H1 (cell line): ENCODE results near the gene CELSR3. TPM values are rescaled to one million over a fixed set of nuclear protein-coding genes. Genes with fewer than 3 reads are reported as not detected.
A peak's percentile ranks its signal among the peaks of the same experiment; 100 is the strongest.

Source experiments
- CTCF ChIA-PET: fragments of 300-600 bp; sonication (Branson Sonifier 250); formaldehyde crosslinking; loops from one replicate; lab custom pipeline; 2021; ENCODE audit not compliant: partially characterized antibody; lab: Charles Lee
- POLR2A ChIA-PET: fragments of 300-600 bp; sonication (Branson Sonifier 250); formaldehyde crosslinking; loops from one replicate; lab custom pipeline; 2021; ENCODE audit warnings: inconsistent platforms; ENCODE audit not compliant: partially characterized antibody; lab: Charles Lee
- DNase-seq, 2 experiments: peaks; one replicate each; pipeline versions ENCODE4 v3.0.0 to v3.0.0-alpha.2; 2010 to 2022; ENCODE audit warnings: low spot score in 2 of 2, low read depth in 1 of 2, mixed read lengths in 1 of 2
- FAIRE-seq: peaks from 2 replicates; lab custom pipeline; 2011; peaks lifted over from hg19 to GRCh38; lab: Jason Lieb, UNC
- H2AFZ ChIP-seq: 2 replicates; pipeline ENCODE4 v1.8.1; 2012; ENCODE audit warnings: low read length, inconsistent platforms
- H2AK5ac ChIP-seq: 2 replicates; pipeline ENCODE4 v1.6.1; 2013; ENCODE audit warnings: low read depth, low read length
- H2BK120ac ChIP-seq: replicated peaks from 2 replicates; pipeline ENCODE3; 2013; ENCODE audit warnings: low read depth, low read length, inconsistent platforms
- H2BK12ac ChIP-seq: 2 replicates; pipeline ENCODE4 v1.6.1; 2013; ENCODE audit warnings: low read depth, low read length
- H2BK15ac ChIP-seq: 2 replicates; pipeline ENCODE4 v1.6.1; 2013; ENCODE audit warnings: low read length
- H2BK20ac ChIP-seq: 2 replicates; pipeline ENCODE4 v1.6.1; 2013; ENCODE audit warnings: low read length
- H2BK5ac ChIP-seq: 2 replicates; pipeline ENCODE4 v1.6.1; 2013; ENCODE audit warnings: low read depth, low read length
- H3K14ac ChIP-seq: 2 replicates; pipeline ENCODE4 v1.6.1; 2013; ENCODE audit warnings: inconsistent platforms; ENCODE audit not compliant: insufficient read length
- H3K18ac ChIP-seq: 2 replicates; pipeline ENCODE4 v1.6.1; 2013; ENCODE audit warnings: low read length; ENCODE audit errors: extremely low read depth
- H3K23ac ChIP-seq: 2 replicates; pipeline ENCODE4 v1.6.1; 2013; ENCODE audit warnings: inconsistent platforms; ENCODE audit not compliant: insufficient read length
- H3K23me2 ChIP-seq: 2 replicates; pipeline ENCODE4 v1.6.1; 2013; ENCODE audit warnings: low read depth, low read length
- H3K27ac ChIP-seq: 2 replicates; pipeline ENCODE4 v1.6.1; 2011; ENCODE audit warnings: low read depth, low read length, inconsistent platforms
- H3K27me3 ChIP-seq, 4 experiments: replicated peaks in 1 of 4; 1 replicate in 1 of 4; 2 replicates in 3 of 4; pipeline versions ENCODE4 v1.6.1 to v1.8.1; 2011 to 2013; ENCODE audit warnings: low read length in 3 of 4, mild to moderate bottlenecking in 3 of 4, inconsistent platforms in 2 of 4, mixed read lengths in 2 of 4, moderate library complexity in 1 of 4; ENCODE audit not compliant: control insufficient read depth in 3 of 4, insufficient read depth in 3 of 4; ENCODE audit errors: extremely low read depth in 1 of 4
- H3K36me3 ChIP-seq, 4 experiments: 2 replicates each; pipeline versions ENCODE4 v1.6.1 to v1.8.1; 2011 to 2013; ENCODE audit warnings: mild to moderate bottlenecking in 4 of 4, low read length in 3 of 4, moderate library complexity in 2 of 4, control low read depth in 1 of 4, inconsistent platforms in 1 of 4; ENCODE audit not compliant: insufficient read depth in 4 of 4, control insufficient read depth in 2 of 4
- H3K4ac ChIP-seq: replicated peaks from 2 replicates; pipeline ENCODE3; 2013; ENCODE audit warnings: low read length, low read depth, mixed read lengths, inconsistent platforms; ENCODE audit not compliant: insufficient read length
- H3K4me1 ChIP-seq, 4 experiments: replicated peaks in 1 of 4; 1 replicate in 1 of 4; 2 replicates in 3 of 4; pipeline versions ENCODE4 v1.6.1 to v1.8.1; 2011 to 2013; ENCODE audit warnings: low read length in 3 of 4, inconsistent platforms in 2 of 4, mixed read lengths in 1 of 4; ENCODE audit not compliant: insufficient read depth in 4 of 4, control insufficient read depth in 3 of 4
- H3K4me2 ChIP-seq, 2 experiments: 2 replicates each; pipeline versions ENCODE4 v1.6.1 to v1.8.1; 2011 to 2013; ENCODE audit warnings: low read depth in 2 of 2, low read length in 2 of 2, control low read depth in 1 of 2, inconsistent platforms in 1 of 2, mild to moderate bottlenecking in 1 of 2; ENCODE audit not compliant: insufficient read depth in 1 of 2
- H3K4me3 ChIP-seq, 4 experiments: fragments of 200-600, 300-600 bp in 1 of 4; sonication (generic), shearing (Covaris generic), sonication (Bioruptor Twin) in 1 of 4; 2 replicates each; pipeline versions ENCODE4 v1.5.1 to v1.8.1; 2011 to 2016; ENCODE audit warnings: low read length in 4 of 4, low read depth in 3 of 4, control low read depth in 2 of 4, inconsistent platforms in 2 of 4, mild to moderate bottlenecking in 2 of 4, mixed read lengths in 1 of 4, moderate library complexity in 1 of 4; ENCODE audit not compliant: insufficient read depth in 2 of 4; ENCODE audit errors: extremely low read depth in 1 of 4
- H3K56ac ChIP-seq: replicated peaks from 2 replicates; pipeline ENCODE3; 2013; ENCODE audit warnings: low read depth, mild to moderate bottlenecking, mixed read lengths, low read length, inconsistent platforms; ENCODE audit not compliant: insufficient read length
- H3K79me1 ChIP-seq: 2 replicates; pipeline ENCODE4 v1.6.1; 2013; ENCODE audit warnings: low read depth, low read length, control low read depth
- H3K79me2 ChIP-seq, 2 experiments: 2 replicates each; pipeline versions ENCODE4 v1.6.1 to v1.8.1; 2012 to 2013; ENCODE audit warnings: low read length in 2 of 2, mild to moderate bottlenecking in 2 of 2, inconsistent platforms in 1 of 2; ENCODE audit not compliant: insufficient read depth in 2 of 2, control insufficient read depth in 1 of 2
- H3K9ac ChIP-seq, 4 experiments: replicated peaks in 1 of 4; 1 replicate in 1 of 4; 2 replicates in 3 of 4; pipeline versions ENCODE4 v1.6.1 to v1.8.1; 2011 to 2013; ENCODE audit warnings: low read depth in 3 of 4, low read length in 3 of 4, control low read depth in 2 of 4, mild to moderate bottlenecking in 2 of 4, moderate library complexity in 2 of 4, inconsistent platforms in 1 of 4; ENCODE audit errors: extremely low read depth in 1 of 4
- H3K9me3 ChIP-seq, 2 experiments: 2 replicates each; pipeline versions ENCODE4 v1.6.1 to v1.8.1; 2012 to 2013; ENCODE audit warnings: mild to moderate bottlenecking in 2 of 2, moderate library complexity in 2 of 2, control low read depth in 1 of 2, inconsistent platforms in 1 of 2, low read depth in 1 of 2, low read length in 1 of 2, mixed read lengths in 1 of 2; ENCODE audit not compliant: insufficient read depth in 2 of 2
- H4K20me1 ChIP-seq, 2 experiments: replicated peaks in 1 of 2; 2 replicates each; pipeline versions ENCODE3 to v1.8.1; 2011 to 2013; ENCODE audit warnings: inconsistent platforms in 2 of 2, low read length in 2 of 2, mild to moderate bottlenecking in 1 of 2; ENCODE audit not compliant: insufficient read depth in 2 of 2, control insufficient read depth in 1 of 2
- H4K5ac ChIP-seq: 2 replicates; pipeline ENCODE4 v1.6.1; 2013; ENCODE audit warnings: low read length, low read depth, mixed read lengths, inconsistent platforms; ENCODE audit not compliant: insufficient read length
- H4K8ac ChIP-seq: 2 replicates; pipeline ENCODE4 v1.8.0; 2013; ENCODE audit warnings: mild to moderate bottlenecking, moderate library complexity, low read length, inconsistent platforms; ENCODE audit not compliant: insufficient read depth; ENCODE audit errors: extremely low read depth
- H4K91ac ChIP-seq: replicated peaks from 2 replicates; pipeline ENCODE3; 2013; ENCODE audit warnings: low read length, mixed read lengths, inconsistent platforms; ENCODE audit not compliant: insufficient read length
- CBX8 ChIP-seq: fragments of 300-800, 300-1000 bp; sonication (generic); IDR thresholded peaks from 2 replicates; pipeline ENCODE4 v1.7.1; 2016; ENCODE audit warnings: low read depth, low read length, borderline replicate concordance
- CHD1 ChIP-seq: IDR thresholded peaks from 2 replicates; pipeline ENCODE4 v1.6.1; 2012; ENCODE audit warnings: low read depth, low read length, improper control_type of control experiment
- CTBP2 ChIP-seq: IDR thresholded peaks from 2 replicates; pipeline ENCODE4 v1.7.0; 2011; ENCODE audit warnings: borderline replicate concordance, mild to moderate bottlenecking, moderate library complexity, mixed read lengths, low read length; ENCODE audit not compliant: insufficient read depth, insufficient read length
- CTCF ChIP-seq, 3 experiments: IDR thresholded peaks; 1 replicate in 2 of 3; 2 replicates in 1 of 3; pipeline versions ENCODE4 v1.5.1 to v1.6.1; 2011; ENCODE audit warnings: low read length in 3 of 3, mild to moderate bottlenecking in 3 of 3, inconsistent platforms in 2 of 3, low read depth in 1 of 3, moderate library complexity in 1 of 3; ENCODE audit not compliant: insufficient read depth in 1 of 3; ENCODE audit errors: control extremely low read depth in 1 of 3
- HDAC2 ChIP-seq, 2 experiments: fragments of 300-600 bp in 1 of 2; sonication (generic) in 1 of 2; IDR thresholded peaks; 2 replicates each; pipeline ENCODE4 v1.6.1; 2011 to 2012; ENCODE audit warnings: low read depth in 2 of 2, low read length in 2 of 2, mild to moderate bottlenecking in 2 of 2, moderate library complexity in 2 of 2, borderline replicate concordance in 1 of 2, inconsistent platforms in 1 of 2
- HDAC6 ChIP-seq: IDR thresholded peaks from one replicate; pipeline ENCODE4 v1.7.1; 2012; ENCODE audit warnings: low read depth, mild to moderate bottlenecking, inconsistent platforms, low read length, moderate library complexity
- JUND ChIP-seq: IDR thresholded peaks from 2 replicates; pipeline ENCODE4 v1.6.1; 2011; ENCODE audit warnings: mild to moderate bottlenecking, improper control_type of control experiment, low read length
- RFX5 ChIP-seq: IDR thresholded peaks from 2 replicates; pipeline ENCODE4 v1.6.1; 2011; ENCODE audit warnings: low read depth, low read length, improper control_type of control experiment, borderline replicate concordance
- RXRA ChIP-seq: IDR thresholded peaks from 2 replicates; pipeline ENCODE4 v1.6.1; 2011; ENCODE audit warnings: low read depth, mild to moderate bottlenecking, low read length, moderate library complexity; ENCODE audit not compliant: insufficient read depth
- SIRT6 ChIP-seq: IDR thresholded peaks from one replicate; pipeline ENCODE4 v1.7.1; 2012; ENCODE audit warnings: low read length, inconsistent platforms
- SRF ChIP-seq: IDR thresholded peaks from 2 replicates; pipeline ENCODE4 v1.6.1; 2011; ENCODE audit warnings: mild to moderate bottlenecking, low read depth, low read length, moderate library complexity
- WGBS, 2 experiments: shearing (Covaris generic) in 1 of 2; methylation state at CpG; one replicate each; pipeline versions ENCODE4 v1.1.6 to v1.1.7; 2013 to 2015; ENCODE audit warnings: low lambda C conversion rate in 2 of 2, mixed read lengths in 2 of 2, inconsistent platforms in 1 of 2, low coverage in 1 of 2, missing lambda C conversion rate in 1 of 2; ENCODE audit not compliant: insufficient replicate concordance in 2 of 2, insufficient coverage in 1 of 2, insufficient read length in 1 of 2; ENCODE audit errors: extremely low coverage in 1 of 2, missing lambda C conversion rate in 1 of 2; 5-methylcytosine and 5-hydroxymethylcytosine counted together
- polyA plus RNA-seq, 7 experiments: library from polyadenylated mRNA; depleted of rRNA in 3 of 7; stranded (reverse) in 5 of 7; unstranded in 2 of 7; fragments of >200 nt in 5 of 7; fragments of 200-250 nt in 2 of 7; gene quantifications; 1 replicate in 5 of 7; 2 replicates in 1 of 7; 4 replicates in 1 of 7; pipeline versions ENCODE4 v1.2.1 to v1.2.3, GENCODE V29; 2011 to 2013; ENCODE audit warnings: missing spikeins in 2 of 7, mixed read lengths in 2 of 7
- total RNA-seq: library from RNA; stranded (reverse); fragmentation: NEBNext Ultra II Directional; extraction: Animal tissue kit (Norgen Biotek cat#: 25700); gene quantifications from 2 replicates; pipeline ENCODE4 v1.2.1, GENCODE V29; 2021

The CELSR3 gene
- total and polyA plus RNA-seq, 2 of the 8 experiments (the other 6 are each of a cell fraction or from before 2014, with no cell fraction given), result 11.6 to 29.5 TPM

DNA sequence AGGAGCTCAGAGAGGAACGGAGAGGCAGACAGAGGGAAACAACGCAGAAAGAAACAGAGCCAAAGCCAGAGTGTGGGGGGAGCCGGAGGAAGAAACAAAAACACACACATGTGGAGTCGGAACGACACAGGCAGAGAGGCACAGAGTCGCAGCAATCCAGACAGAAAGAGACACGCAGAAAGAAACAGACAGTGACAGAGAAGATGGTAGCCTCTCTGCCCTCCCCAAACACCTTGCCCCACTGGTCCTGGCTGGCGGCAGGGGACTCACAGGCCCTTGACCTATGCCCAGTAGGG, 21.3 kb upstream of the CELSR3 start:
- POLR2A ChIA-PET, result interaction anchor here (1.0 to 15.0 kb wide), 7 partner anchors 10 to 323 kb away, joined by 3 to 175 read pairs (median 7); partner anchors contain the start of genes CELSR3, IP6K2 and WDR6
- TF ChIP-seq CHD1 (no peak), JUND (no peak), RFX5 (no peak), CBX8 (no peak), SRF (no peak), HDAC2 (IDR thresholded peaks at IDR 0.05; ENCODE audit: borderline replicate concordance in 1 of 2, low read depth in 2 of 2, low read length in 2 of 2) (no peak), CTBP2 (no peak), SIRT6 (no peak), CTCF (IDR thresholded peaks at IDR 0.05; ENCODE audit: control extremely low read depth in 1 of 3, insufficient read depth in 1 of 3, low read depth in 1 of 3, low read length in 3 of 3) (no peak), RXRA (no peak), HDAC6 (no peak)

More for the DNA sequence above, 21.3 kb upstream of the CELSR3 start:
- H3K4ac ChIP-seq, result no peak overlapping the region
- CTCF ChIA-PET, result interaction anchor here (0.6 to 2.5 kb wide), 17 partner anchors 10 to 586 kb away, joined by 3 to 22 read pairs (median 4); partner anchors contain the start of genes CELSR3 and SLC25A20
- H3K23ac ChIP-seq, result no peak overlapping the region
- peak overlapping the region in 1 of 4 experiments; percentile 94; a peak in 2 of 8 replicates for H3K4me3 ChIP-seq
- no peak overlapping the region for H4K8ac ChIP-seq
- peaks cover 34 to 51% (median 41%) of the 10 kb centered on the region in 4 experiments for H3K36me3 ChIP-seq
- H3K27me3 ChIP-seq, result no peaks in the 10 kb centered on the region
- no peak overlapping the region for H2BK12ac ChIP-seq
- H3K4me2 ChIP-seq, result peak overlapping the region; percentile 82 to 92; a peak in 2 of 4 replicates
- WGBS, 2 experiments, result 93% methylated on average over 8 of the region's 8 CpGs; no CpG with 5 or more reads in 1 of the 2 experiments
- H2BK5ac ChIP-seq, result no peak overlapping the region
- peaks cover 0 to 21% of the 10 kb centered on the region in 2 experiments; a peak in 2 of 4 replicates for H3K79me2 ChIP-seq
- H2BK20ac ChIP-seq, result no peak overlapping the region
- no peak overlapping the region for H3K56ac ChIP-seq
- H2BK120ac ChIP-seq, result no peak overlapping the region
- H4K20me1 ChIP-seq, result peaks cover 8 to 26% of the 10 kb centered on the region in 2 experiments
- no peak overlapping the region for H4K91ac ChIP-seq
- H3K79me1 ChIP-seq, result peaks cover 10% of the 10 kb centered on the region
- FAIRE-seq (no peak), DNase-seq (no peak)
- no peak overlapping the region for H2AK5ac ChIP-seq
- no peak overlapping the region for H3K14ac ChIP-seq
- no peak overlapping the region for H2AFZ ChIP-seq
- H3K27ac ChIP-seq, result no peak overlapping the region
- peaks cover 8% of the 10 kb centered on the region; the same call in 1 of the 2 replicates for H3K23me2 ChIP-seq
- no peaks in the 10 kb centered on the region for H3K9me3 ChIP-seq
- peaks cover 0 to 11% (median 4%) of the 10 kb centered on the region in 4 experiments; a peak in 3 of 7 replicates for H3K4me1 ChIP-seq
- no peak overlapping the region for H2BK15ac ChIP-seq
- H4K5ac ChIP-seq, result no peak overlapping the region
- no peak overlapping the region for H3K18ac ChIP-seq
- no peak overlapping the region for H3K9ac ChIP-seq
